ENCODE results near the gene ATP2A2.
"Not testable (repeated sequence)": the region's sequence is repeated elsewhere in the genome, so short reads cannot be mapped to it uniquely, and the experiment has no call there.

ATP2A2 gene

DNA sequence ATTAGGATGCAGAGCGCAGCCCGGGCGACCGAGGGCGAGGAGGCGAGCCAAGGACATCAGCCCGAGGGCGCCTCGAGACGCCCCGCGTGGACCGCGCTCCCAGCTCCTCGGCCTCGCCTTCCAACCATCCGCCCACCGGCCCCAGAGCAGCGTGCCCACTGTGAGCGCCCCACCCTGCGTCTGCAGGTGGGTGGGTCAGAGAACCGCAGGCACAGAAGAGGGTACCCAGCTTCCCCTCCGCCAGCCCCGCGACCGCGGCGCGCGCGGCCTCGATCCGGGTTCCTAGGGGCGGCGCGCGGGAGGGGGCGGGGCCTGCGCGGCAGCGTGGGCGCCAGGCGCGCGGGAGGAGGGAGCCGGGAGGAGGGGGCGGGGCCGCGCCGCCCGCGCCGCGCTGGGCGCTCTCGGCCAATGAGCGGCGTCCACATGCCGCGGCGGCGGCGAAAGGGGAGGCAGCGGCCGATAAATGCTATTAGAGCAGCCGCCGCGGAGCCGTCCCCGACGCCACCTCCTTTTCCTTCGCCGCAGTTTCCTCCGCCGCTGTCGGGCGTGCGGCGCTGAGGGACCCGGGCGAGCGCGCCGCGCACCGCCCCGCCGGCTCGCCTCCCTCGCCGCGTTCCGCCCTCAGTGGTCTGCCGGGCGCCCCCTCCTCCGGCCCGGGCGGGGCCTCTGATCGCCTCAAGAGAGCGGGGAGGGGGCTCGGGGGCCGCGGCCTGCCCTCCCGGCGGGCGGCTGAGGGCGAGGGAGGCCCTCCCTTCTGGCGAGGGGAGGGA, at the start of gene ATP2A2:
ATP2A2 (plus strand) TSS at position 469 of the 770 bp plus-strand sequence. CDS start 543 bp downstream, outside the sequence.
- DNase-seq: peak; percentile 90

DNA sequence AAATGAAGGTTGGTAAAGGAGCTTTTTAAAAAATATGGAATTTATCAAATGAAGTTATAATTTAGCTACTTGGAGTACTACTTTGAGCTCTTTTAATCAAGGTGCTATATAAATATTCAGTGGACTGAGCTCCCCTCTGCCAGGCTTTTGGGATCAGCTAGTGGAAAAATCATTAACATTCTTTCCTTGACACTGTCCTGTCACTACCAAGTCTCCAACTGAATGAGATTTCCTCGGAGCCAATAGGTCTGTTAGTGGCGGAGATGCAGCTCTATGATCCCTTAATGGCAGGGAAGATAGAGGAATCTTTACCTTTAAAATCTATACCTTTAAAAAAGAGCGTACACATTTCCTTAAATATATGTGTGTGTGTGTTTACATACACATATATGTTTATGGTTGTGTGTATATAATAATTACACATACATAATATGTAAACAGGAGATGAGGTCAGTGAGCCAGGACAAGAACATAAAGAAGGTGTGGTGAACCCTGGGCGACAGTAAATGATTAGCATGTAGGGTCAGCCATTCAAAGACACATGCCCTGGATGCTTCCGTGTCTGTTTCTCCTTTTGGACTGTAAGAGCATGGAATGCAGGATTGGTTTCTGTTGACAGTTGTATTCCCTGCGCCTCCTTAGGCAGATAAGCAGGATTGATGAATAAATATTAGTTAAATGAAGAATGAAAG, 47.7 kb upstream of the ATP2A2 start:
- DNase-seq: no peak

GRCh38 chr12:110234331-110234751, 46.7 kb upstream of the ATP2A2 start:
- no peak for DNase-seq

DNA sequence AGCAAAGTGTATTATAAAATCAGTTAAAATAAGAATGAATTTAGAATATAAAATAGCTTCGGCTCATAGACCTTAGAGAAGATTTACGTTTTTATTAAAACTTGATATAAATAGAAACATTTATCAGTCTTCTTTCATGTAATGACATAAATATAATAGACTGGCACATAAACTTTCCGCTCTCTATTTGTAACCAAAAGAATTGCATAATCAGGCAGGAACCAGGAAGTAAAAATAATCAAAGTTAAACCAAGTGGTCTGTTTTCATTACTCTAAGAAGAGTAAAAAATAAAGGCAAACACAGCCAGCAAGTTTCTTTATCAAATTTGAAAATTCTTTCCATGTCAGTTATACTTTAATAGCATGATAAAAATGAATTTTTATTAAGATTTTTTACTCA, 46.3 kb upstream of the ATP2A2 start:
- no peak for DNase-seq

DNA sequence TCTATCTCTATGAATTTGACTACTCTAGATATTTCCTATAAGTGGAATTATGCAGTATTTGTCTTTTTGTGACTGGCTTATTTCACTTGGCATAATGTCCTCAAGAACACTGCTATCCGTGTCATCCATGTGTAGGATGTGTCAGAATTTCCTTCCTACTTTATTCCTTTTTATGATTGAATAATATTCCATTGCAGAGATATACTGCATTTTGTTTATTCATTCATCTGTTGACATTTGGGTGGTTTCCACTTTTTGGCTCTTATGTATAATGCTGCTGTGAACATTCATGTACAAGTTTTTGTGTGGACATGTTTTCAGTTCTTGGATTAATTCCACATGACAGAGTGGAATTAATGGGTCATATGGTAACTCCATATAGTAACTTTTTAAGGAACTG, 45.7 kb upstream of the ATP2A2 start:
- no peak for DNase-seq

DNA sequence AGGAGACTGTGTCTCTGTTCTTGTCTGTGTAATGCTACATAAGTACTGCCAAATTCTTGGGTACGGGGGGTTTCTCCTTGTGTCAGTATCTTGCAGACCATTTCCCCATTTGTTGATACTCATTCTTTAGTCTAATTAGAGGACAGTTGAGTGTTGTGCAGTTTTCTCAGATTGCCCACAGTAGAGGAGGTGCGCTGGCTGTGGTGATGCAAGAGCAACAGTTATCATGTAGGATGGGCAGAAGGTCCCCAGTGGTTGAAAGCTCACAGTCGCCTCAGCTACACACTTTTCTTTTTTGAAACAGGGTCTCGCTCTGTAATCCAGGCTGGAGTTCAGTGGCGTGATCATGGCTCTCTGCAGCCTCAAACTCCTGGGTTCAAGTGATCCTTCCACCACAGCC, 37.8 kb upstream of the ATP2A2 start:
- no peak for DNase-seq

GRCh38 chr12:110244372-110244771, 36.7 kb upstream of the ATP2A2 start:
- DNase-seq: no peak

DNA sequence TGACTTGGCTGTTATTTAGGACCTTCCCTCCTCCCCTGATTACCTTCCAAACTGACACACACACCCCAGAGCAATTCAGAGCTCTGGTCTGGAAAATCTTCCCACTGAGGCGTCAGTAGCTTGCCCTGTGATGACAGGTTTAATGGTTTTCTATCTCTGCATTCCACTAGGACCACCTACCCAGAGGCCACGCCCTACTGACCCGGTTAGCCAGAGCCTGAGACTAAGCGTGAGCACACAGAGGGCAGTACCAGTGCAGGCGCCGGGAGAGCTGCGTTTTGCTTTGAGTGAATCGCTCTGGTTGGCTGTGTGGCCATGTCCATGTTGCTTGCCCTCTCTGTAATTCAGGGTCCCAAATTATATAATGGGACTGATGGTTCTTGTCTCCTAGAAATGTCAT, 36.2 kb upstream of the ATP2A2 start:
- no peak for DNase-seq

DNA sequence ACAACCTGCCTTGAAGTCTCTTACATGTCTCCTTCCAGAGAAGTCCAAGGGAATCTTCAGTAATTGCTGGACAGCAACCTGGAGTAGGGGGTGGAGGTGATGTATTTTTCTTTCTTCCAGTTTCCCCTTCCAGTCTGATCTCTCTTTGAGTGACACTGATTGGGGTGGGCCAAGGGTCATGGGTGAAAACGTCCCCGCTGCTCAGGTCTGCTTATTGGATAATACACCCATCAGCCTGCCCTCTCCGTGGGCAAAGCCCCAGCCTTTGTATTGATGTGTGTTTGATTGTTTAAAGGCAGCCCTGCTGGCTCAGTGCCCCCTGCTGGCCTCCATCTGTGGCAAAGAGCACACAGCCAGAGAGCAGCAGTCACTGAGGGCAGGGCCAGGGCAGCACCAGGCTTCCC, 35.7 kb upstream of the ATP2A2 start:
- peak; percentile 37 for DNase-seq

- DNase-seq: no peak
These were observed 34.3 kb upstream of the ATP2A2 start for GRCh38 chr12:110246636-110247339.

DNA sequence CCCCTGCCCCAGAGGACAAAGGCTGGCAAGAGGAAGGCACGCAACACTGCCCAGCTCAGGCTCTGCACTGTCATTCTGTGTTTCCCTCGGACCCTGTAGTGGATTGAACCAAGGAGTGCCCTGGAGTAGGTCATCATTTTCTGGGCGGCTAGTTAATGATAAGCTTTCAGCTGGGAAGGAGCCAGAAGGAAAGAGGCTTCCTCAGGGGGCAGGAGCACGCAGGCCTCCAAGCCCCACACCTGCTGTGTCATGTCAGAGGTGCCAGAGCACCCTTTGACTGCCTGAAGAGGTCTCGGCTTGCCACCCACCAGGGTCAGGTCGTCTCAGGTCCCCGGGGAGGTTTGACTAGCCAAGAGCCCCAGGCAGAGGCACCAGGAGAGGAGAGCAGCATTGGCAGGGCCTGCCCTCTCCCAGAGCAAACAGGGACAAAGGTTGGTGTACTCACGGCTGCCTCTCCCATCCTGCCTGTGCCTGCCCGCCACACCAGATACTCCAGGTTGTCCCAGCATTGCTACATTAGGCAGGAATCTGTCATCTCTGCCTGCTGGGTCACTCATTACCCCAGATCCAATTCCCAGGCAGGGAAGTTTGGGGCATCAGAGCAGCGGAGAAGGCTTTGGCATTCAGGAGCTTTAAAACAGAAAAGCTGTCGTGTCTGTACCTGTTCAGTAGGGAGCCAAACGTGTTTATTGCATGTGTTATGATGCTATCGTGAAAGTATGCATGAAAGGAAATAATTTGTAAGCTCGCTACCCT, 33.5 kb upstream of the ATP2A2 start:
- no peak for DNase-seq

- DNase-seq: no peak
These were observed 33.0 kb upstream of the ATP2A2 start for GRCh38 chr12:110248096-110248447.

- DNase-seq: no peak
These were observed 31.9 kb upstream of the ATP2A2 start for GRCh38 chr12:110249105-110249504.

DNA sequence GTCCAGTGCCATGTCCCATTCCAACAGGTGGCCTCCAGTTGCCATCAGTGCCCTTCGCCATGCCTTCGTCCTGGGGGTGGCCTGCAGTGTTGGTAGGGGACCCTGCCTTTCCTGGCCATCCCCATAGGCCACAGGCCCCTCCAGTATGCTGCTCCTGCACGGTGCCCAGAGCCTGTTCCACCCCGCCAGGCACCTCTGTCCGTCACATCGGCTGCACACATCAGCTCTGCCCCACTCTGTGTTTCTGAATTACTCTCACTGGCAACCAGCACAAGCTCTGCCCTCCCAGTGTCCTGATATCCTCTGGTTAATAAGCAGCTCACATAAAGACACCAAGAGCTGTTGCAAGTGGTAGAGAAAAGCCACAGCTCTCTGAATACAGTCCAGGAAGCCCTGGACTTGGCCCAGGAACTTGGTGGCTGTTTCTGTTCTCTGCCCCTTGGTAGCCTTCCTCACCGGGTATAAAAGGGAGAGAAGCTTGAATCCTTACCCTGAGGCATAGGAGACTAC, 31.3 kb upstream of the ATP2A2 start:
- no peak for DNase-seq

DNA sequence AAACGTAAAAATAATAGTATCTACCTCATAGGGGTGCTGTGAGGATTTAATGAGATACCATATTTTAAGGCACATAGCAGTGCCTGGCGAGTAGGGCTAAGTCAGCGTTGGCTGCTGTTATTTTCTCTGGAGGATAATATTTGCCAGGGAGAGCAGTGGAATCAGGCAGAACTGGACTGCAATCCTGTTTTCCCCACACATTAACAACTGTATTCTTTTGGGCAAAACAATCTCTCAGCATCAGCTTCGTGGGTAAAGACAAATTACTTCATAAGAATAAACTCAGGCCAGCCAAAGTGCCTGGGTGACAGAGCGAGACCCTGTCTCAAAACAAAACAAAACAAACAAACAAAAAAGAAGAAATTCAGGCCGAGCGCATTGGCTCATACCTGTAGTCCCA, 29.7 kb upstream of the ATP2A2 start:
- no peak for DNase-seq

GRCh38 chr12:110252716-110253115, 28.3 kb upstream of the ATP2A2 start:
- DNase-seq: no peak

GRCh38 chr12:110253176-110253575, 27.9 kb upstream of the ATP2A2 start:
- DNase-seq: no peak

GRCh38 chr12:110254971-110255540, 26.0 kb upstream of the ATP2A2 start:
- no peak for DNase-seq

- not testable (repeated sequence) for DNase-seq
These were observed 25.1 kb upstream of the ATP2A2 start for GRCh38 chr12:110255890-110256456.

DNA sequence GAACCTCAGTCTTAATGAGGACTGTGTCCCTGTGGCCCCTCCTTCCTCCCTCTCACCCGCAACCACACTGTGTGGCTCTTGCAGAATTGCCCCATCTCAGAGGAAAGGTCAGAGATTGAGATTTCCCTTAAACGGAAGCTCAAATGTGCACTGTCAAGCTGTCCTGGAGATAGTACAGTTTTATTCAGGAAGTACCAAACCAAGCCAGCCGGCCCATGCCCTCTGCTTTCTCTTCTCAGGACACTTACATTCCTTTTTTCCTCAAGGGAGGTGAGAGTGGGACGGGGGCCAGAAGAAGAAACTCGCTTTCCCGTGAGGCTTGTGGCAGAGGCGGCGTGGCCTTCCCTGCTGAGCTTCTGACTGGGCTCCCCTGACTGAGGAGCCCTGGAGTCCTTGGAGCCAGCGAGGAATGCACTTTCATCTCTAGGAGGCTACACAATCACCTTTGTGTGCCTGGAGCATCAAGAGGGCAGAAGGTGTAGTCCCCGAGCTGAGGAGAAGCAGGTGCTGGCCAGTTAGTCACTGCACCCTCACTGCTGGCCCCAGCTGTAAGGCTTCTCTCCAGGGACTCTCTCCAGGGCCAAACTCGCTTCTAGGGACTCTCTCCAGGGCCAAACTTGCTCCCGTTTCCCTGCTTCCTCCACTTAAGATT, 24.1 kb upstream of the ATP2A2 start:
- DNase-seq: no peak

GRCh38 chr12:110258466-110258865, 22.6 kb upstream of the ATP2A2 start:
- no peak for DNase-seq
